NCI-H774 (cell line): ENCODE data around the gene CLCF1.

Source experiments
- DNase-seq: peaks from one replicate; lab custom pipeline; 2025; lab: John Stamatoyannopoulos, UW

CLCF1 gene

GRCh38 chr11:67372993-67373647 is at the start of gene CLCF1:
Gene CLCF1 (minus strand): TSS chr11:67373598. CDS start chr11:67373539, 59 bp downstream.
- DNase-seq, result peak; percentile 8

DNA sequence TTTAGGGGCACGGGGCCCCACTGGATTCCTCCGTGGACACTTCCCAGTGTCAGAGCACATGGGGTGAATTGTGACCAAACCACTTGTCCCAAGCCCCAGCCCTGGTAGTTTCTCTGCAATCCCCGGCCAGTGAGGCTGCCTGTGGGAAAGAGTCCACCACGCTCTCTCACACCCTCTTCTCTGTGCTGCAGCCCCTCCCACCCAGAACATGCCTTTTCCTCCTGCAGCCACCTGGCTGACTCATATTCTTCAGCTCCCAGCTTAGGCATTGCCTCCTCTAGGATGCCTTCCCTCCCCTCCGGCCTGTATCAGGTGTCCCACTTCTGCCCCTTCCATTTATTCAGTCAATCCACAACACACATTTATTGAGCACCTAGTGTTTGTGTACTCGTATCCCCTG is 49.5 kb upstream of the CLCF1 start:
- no peak for DNase-seq

- DNase-seq, result no peak
These were observed 48.1 kb upstream of the CLCF1 start for GRCh38 chr11:67421430-67422031.

DNA sequence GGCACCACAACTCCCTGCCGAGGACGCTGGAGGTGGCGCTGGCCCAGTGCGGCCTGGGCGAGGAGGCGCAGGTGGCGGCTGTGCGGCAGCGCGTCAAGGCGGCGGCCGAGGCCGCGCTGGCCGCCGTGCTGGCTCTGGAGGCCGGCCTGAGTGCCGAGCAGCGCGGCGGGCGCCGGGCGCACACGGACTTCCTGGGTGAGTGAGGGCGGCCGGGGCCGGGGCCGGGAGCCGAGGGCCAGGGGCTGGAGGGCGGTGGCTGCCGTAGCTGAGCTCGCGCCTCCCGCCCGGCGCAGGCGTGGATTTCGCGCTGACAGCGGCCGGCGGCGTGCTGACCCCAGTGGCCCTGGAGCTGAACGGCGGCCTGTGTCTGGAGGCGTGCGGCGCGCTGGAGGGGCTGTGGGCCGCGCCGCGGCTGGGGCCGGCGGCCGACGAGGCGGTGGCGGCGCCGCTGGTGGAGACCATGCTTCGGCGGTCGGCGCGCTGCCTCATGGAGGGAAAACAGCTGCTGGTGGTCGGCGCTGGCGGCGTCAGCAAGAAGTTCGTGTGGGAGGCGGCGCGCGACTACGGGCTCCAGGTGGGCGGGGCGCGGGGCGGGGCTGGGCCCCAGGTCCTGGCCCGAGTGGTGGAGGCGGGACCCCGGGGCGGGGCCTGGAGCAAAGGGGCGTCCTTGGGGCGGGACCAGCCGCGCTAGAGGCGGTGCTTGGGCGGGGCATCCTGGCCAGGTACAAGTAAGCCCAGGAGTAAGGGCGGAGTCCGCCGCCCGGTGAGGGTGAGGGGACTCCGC is 47.4 kb upstream of the CLCF1 start:
- peak; percentile 90 for DNase-seq

- DNase-seq, result no peak
These were observed 46.8 kb upstream of the CLCF1 start for GRCh38 chr11:67420147-67420645.

DNA sequence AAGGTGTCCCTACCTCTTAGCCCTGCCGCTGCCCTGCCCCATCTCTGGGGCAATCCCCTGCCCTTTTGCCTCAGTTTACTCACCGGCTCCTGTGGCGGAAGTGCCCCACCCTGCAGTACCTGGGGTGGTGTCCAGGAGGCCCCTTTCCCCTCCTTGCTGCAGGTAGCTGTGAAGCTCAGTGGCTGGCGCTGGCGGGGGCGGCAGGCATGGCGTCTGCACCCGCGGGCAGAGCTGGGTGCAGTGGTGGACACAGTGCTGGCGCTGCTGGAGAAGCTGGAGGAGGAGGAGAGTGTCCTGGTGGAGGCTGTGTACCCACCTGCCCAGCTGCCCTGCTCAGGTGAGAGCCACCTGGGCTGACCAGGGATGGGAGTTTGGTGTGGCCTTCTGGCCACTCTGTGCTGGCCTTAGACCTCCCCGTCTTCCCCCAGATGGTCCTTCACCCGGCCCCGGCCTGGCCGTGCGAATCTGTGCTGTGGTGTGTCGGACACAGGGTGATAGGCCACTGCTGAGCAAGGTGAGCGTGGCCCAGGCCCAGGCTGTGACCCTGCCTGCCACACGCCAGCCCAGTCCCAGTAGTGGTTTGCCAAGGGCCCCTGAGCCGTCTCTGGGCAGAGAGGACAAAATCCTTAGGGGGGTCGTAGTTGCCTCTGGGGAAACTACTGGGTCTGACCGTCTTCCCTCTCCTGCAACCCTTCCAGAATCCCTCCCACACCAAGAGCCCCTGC is 46.1 kb upstream of the CLCF1 start:
- DNase-seq, result no peak

- DNase-seq, result no peak
These were observed 45.3 kb upstream of the CLCF1 start for GRCh38 chr11:67418476-67419281.

GRCh38 chr11:67417425-67417824 is 44.0 kb upstream of the CLCF1 start:
- no peak for DNase-seq

DNA sequence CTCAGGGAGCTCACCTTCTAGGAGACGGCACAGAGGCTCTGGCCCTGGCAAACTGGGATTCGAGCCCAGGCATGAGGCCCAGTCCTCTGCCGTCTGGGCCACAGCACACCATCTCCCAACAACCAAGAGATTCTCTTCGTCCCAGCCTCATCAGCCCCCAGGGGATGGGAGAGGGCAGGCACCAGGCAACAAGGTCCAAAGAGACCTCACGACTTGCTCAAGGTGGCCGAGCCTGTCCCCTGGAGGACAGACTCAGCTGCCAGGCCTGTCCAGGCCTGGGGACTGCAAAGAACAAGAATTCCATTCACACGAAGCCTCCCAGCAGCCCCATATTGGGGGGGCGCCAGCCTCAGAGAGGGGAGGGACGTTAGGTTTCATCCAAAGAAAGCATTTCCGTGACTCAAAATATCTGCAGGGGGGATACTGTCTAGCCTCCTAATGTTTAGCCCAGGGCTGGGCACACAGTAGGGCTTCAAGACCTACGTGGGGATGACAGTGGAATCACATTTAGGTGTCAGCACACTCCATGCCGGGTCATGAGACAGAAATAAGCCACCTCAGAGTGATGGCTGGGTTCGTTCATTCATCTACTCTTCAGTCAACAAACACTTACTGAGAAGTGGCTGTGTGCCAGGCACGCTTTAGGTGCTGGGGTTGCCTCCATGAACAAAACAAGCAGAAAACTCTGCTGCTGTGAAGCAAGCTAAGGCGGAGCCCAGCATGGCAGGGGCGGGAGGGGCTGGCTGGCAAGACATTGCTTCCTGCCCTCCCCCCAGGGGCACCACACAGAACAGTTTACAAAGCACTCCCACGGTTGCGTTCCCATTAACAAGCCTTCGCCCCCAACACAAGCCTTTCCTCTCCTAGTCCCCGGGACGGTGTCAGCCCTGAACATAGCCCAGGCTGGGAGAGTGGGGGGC is 43.3 kb upstream of the CLCF1 start:
- DNase-seq, result peak; percentile 91

GRCh38 chr11:67415501-67416304 is 42.3 kb upstream of the CLCF1 start, which contains the start of gene CARNS1:
Gene CARNS1 (plus strand): TSS chr11:67415678. CDS start chr11:67416200, 522 bp downstream.
- no peak for DNase-seq

GRCh38 chr11:67413266-67413849 is 40.0 kb upstream of the CLCF1 start:
- DNase-seq, result no peak

- DNase-seq, result no peak
These were observed 39.2 kb upstream of the CLCF1 start for GRCh38 chr11:67412495-67413179.

DNA sequence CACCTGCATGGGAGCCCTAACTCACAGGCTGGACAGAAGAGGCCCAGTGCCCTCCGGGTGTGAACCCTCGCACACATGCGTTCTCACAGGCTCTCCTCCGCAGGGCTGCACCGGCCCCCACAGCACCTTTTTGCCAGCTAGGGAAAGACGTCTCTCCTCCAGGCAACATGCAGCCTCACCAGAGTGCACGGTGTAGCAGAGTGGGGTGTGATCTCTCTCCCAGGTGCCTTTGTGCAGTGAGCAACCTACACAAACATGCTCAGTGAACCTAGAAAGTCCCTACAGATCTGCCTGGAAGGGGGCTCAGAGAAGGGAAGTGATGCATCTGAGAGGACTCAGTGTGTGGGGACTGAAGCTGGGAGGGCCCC is 38.4 kb upstream of the CLCF1 start:
- no peak for DNase-seq

GRCh38 chr11:67410984-67411784 is 37.8 kb upstream of the CLCF1 start:
- DNase-seq, result no peak

DNA sequence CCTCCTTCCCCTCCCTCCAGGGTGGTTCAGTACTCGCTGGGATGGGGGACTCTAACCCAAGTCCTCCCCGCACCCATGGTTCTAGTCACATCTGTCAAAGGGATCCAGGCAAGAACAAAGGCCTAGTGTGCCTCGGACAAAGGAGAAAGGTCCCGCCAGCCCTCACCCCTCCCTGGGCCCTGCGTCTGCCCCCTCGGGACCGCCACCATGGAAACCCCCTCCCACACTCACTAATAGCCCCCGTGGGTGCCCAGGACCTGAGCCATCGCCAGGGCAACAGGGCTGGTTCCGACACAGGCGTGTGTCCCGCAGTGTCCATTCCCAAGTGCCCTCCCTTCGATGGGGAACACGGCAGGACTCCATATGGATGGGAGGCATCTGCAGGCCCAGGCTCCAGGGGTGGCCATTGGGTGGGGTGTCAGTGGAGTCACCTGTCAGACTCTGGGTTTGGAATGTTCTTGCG is 37.0 kb upstream of the CLCF1 start:
- DNase-seq, result no peak

DNA sequence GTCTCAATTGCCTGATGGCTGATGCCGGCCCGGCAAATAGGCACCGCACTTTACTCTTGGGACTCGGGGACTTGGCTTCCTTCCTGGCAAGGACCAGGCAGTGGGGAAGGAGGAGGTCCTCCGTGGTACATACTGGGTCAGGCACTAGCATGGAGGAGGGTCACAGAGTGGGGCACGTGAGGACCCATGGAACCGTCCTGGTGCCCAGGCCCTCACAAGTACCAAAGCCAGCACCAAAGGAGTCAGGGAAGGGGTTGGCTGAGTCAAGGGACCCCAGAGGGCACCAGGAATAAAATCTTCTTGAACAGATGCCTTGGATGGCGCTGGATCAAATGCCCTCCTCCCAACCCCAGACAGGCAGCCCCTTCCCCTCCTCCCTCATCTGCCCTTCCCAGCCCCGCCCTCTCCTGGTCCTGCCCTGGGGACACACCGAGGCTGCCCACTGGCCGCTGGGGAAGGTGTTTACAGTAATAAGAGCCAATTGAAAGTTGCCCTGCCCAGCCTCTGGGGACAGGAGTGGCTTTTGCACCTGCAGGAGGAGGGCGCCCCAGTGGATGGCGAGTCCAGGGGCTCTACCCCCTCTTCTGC is 36.5 kb upstream of the CLCF1 start:
- DNase-seq, result peak; percentile 56

GRCh38 chr11:67409261-67409666 is 35.9 kb upstream of the CLCF1 start:
- no peak for DNase-seq
